ENCODE measurements around the gene GOLGA8N. TPM values are rescaled to one million over a fixed set of nuclear protein-coding genes. Genes with fewer than 3 reads are reported as not detected.
"Not testable (repeated sequence)": the region's sequence is repeated elsewhere in the genome, so short reads cannot be mapped to it uniquely, and the experiment has no call there.

Gene GOLGA8N
- total RNA-seq, result 100 to 1,000 TPM in 1 of 3 donors, 10 to 100 TPM in 2; 50.5 to 238 (median 72.9) TPM
- 85.1 TPM for total RNA-seq (2013)

GRCh38 chr15:32593151-32593550, at the start of gene GOLGA8N:
Gene GOLGA8N (plus strand): TSS chr15:32593456.
- intact Hi-C loops (cut with micrococcal nuclease); H3K4me1 ChIP-seq (ENCODE audit: control insufficient read depth, insufficient read depth, low read length); DNase-seq; ATAC-seq; H3K4me3 ChIP-seq (ENCODE audit: low read length); H3K27ac ChIP-seq (ENCODE audit: low read length); H3K9me3 Mint-ChIP-seq; H3K9me3 ChIP-seq (ENCODE audit: control insufficient read depth, insufficient read depth, low read length); H3K36me3 Mint-ChIP-seq; H3K27me3 Mint-ChIP-seq (ENCODE audit: low read depth in 2 of 2); H3K27ac Mint-ChIP-seq; H3K4me3 Mint-ChIP-seq; H3K36me3 ChIP-seq (ENCODE audit: control insufficient read depth, insufficient read depth, low read length); H3K27me3 ChIP-seq (ENCODE audit: control insufficient read depth, insufficient read depth, low read length); H3K4me1 Mint-ChIP-seq: not testable (repeated sequence)
- WGBS (ENCODE audit: insufficient coverage), result no CpG with 5 or more reads among the region's 8 CpGs

DNA sequence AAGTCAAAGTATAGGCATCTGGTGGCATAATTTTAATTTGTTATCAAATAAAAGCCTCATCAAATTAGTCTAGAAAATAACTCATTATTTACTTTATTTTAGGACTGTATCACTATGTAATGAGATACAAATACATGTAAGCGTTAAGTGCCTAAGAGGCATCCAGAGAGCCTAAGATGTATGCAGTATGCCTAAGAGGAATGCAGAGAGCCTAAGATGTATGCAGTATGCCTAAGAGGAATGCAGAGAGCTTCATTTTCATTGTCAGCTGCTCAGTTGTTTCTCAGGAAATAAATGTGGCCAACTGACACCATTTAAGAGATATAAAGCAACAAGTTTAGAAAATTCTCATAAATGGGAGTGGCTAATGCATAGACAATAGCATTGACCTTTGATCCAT, 49.8 kb upstream of the GOLGA8N start:
- H3K4me1 ChIP-seq (ENCODE audit: control insufficient read depth, insufficient read depth, low read length); H3K4me3 Mint-ChIP-seq; intact Hi-C loops (cut with micrococcal nuclease); DNase-seq; H3K4me3 ChIP-seq (ENCODE audit: low read length); ATAC-seq; H3K27me3 ChIP-seq (ENCODE audit: control insufficient read depth, insufficient read depth, low read length); H3K27ac ChIP-seq (ENCODE audit: low read length); H3K36me3 ChIP-seq (ENCODE audit: control insufficient read depth, insufficient read depth, low read length); H3K9me3 Mint-ChIP-seq; H3K36me3 Mint-ChIP-seq; H3K9me3 ChIP-seq (ENCODE audit: control insufficient read depth, insufficient read depth, low read length); H3K27ac Mint-ChIP-seq; H3K27me3 Mint-ChIP-seq (ENCODE audit: low read depth in 2 of 2); H3K4me1 Mint-ChIP-seq: not testable (repeated sequence)
- WGBS (ENCODE audit: insufficient coverage), result no CpG with 5 or more reads among the region's 1 CpG

- DNase-seq; ATAC-seq; H3K4me1 Mint-ChIP-seq; H3K27ac ChIP-seq (ENCODE audit: low read length); H3K4me3 Mint-ChIP-seq; H3K27me3 ChIP-seq (ENCODE audit: control insufficient read depth, insufficient read depth, low read length); H3K4me1 ChIP-seq (ENCODE audit: control insufficient read depth, insufficient read depth, low read length); H3K4me3 ChIP-seq (ENCODE audit: low read length); H3K36me3 ChIP-seq (ENCODE audit: control insufficient read depth, insufficient read depth, low read length); H3K27ac Mint-ChIP-seq; H3K9me3 ChIP-seq (ENCODE audit: control insufficient read depth, insufficient read depth, low read length); intact Hi-C loops (cut with micrococcal nuclease); H3K9me3 Mint-ChIP-seq; H3K36me3 Mint-ChIP-seq; H3K27me3 Mint-ChIP-seq (ENCODE audit: low read depth in 2 of 2): not testable (repeated sequence)
- no CpG with 5 or more reads among the region's 9 CpGs for WGBS (ENCODE audit: insufficient coverage)
These were observed 48.1 kb upstream of the GOLGA8N start for GRCh38 chr15:32545129-32545528.

GRCh38 chr15:32554587-32554986, 38.7 kb upstream of the GOLGA8N start:
- H3K27ac ChIP-seq (ENCODE audit: low read length); H3K27me3 ChIP-seq (ENCODE audit: control insufficient read depth, insufficient read depth, low read length); DNase-seq; intact Hi-C loops (cut with micrococcal nuclease); H3K36me3 ChIP-seq (ENCODE audit: control insufficient read depth, insufficient read depth, low read length); H3K9me3 Mint-ChIP-seq; H3K4me3 Mint-ChIP-seq; H3K4me3 ChIP-seq (ENCODE audit: low read length); H3K4me1 ChIP-seq (ENCODE audit: control insufficient read depth, insufficient read depth, low read length); H3K27me3 Mint-ChIP-seq (ENCODE audit: low read depth in 2 of 2); H3K9me3 ChIP-seq (ENCODE audit: control insufficient read depth, insufficient read depth, low read length); ATAC-seq; H3K27ac Mint-ChIP-seq; H3K4me1 Mint-ChIP-seq; H3K36me3 Mint-ChIP-seq: not testable (repeated sequence)

- H3K36me3 Mint-ChIP-seq; H3K4me1 Mint-ChIP-seq; intact Hi-C loops (cut with micrococcal nuclease); H3K9me3 ChIP-seq (ENCODE audit: control insufficient read depth, insufficient read depth, low read length); H3K36me3 ChIP-seq (ENCODE audit: control insufficient read depth, insufficient read depth, low read length); H3K4me3 Mint-ChIP-seq; H3K27me3 Mint-ChIP-seq (ENCODE audit: low read depth in 2 of 2); H3K4me3 ChIP-seq (ENCODE audit: low read length); ATAC-seq; H3K4me1 ChIP-seq (ENCODE audit: control insufficient read depth, insufficient read depth, low read length); H3K9me3 Mint-ChIP-seq; H3K27me3 ChIP-seq (ENCODE audit: control insufficient read depth, insufficient read depth, low read length); H3K27ac Mint-ChIP-seq; H3K27ac ChIP-seq (ENCODE audit: low read length); DNase-seq: not testable (repeated sequence)
- WGBS (ENCODE audit: insufficient coverage), result 78% methylated on average over 5 of the region's 6 CpGs
These were observed 31.1 kb upstream of the GOLGA8N start for GRCh38 chr15:32562198-32562597.

DNA sequence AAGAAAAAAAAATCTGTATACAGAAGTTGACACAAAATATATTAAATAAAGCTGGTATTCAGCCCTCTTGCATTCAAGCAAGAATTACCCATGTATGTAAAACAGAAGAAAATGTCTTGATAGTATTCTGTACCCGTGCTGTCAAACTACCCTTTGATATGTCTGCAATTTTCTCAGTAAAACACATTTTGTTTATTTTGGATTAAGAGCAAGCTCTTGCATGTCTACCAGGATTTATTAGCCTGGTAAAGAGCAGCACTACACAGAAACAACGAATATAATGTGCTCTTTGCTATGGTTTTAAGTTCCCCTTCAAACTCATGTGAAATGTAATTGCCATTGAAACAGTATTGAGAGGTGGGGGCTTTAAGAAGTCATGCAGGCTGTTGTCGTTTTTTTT, 24.3 kb upstream of the GOLGA8N start:
- H3K4me3 ChIP-seq (ENCODE audit: low read length); H3K4me3 Mint-ChIP-seq; H3K36me3 ChIP-seq (ENCODE audit: control insufficient read depth, insufficient read depth, low read length); H3K36me3 Mint-ChIP-seq; H3K4me1 ChIP-seq (ENCODE audit: control insufficient read depth, insufficient read depth, low read length); H3K27ac Mint-ChIP-seq; H3K27me3 ChIP-seq (ENCODE audit: control insufficient read depth, insufficient read depth, low read length); H3K9me3 ChIP-seq (ENCODE audit: control insufficient read depth, insufficient read depth, low read length); DNase-seq; H3K4me1 Mint-ChIP-seq; intact Hi-C loops (cut with micrococcal nuclease); H3K27ac ChIP-seq (ENCODE audit: low read length); H3K9me3 Mint-ChIP-seq; H3K27me3 Mint-ChIP-seq (ENCODE audit: low read depth in 2 of 2); ATAC-seq: not testable (repeated sequence)
- WGBS (ENCODE audit: insufficient coverage), result no CpG with 5 or more reads among the region's 3 CpGs

DNA sequence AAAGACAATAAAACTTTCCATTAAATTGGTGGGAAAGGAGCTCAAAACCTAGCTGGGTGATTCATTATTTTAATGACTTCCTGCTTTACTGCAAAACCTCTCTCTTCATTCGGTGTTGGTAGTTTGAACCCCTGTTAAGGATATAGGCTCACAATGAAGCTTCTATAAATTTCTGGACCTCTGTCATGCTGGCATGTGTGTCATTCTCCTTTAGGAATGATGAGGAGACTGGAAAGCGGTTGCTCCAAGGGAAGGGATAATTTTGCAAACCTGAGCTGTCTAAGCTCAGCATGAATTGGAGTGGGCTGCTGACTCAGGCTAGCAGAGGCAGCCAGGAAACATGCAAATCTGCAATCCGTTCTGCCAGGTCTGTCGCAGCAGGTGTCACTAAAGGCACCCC, 14.8 kb upstream of the GOLGA8N start:
- ATAC-seq; H3K27me3 Mint-ChIP-seq (ENCODE audit: low read depth in 2 of 2); H3K36me3 Mint-ChIP-seq; H3K27me3 ChIP-seq (ENCODE audit: control insufficient read depth, insufficient read depth, low read length); H3K9me3 ChIP-seq (ENCODE audit: control insufficient read depth, insufficient read depth, low read length); H3K27ac ChIP-seq (ENCODE audit: low read length); H3K4me3 ChIP-seq (ENCODE audit: low read length); H3K4me1 Mint-ChIP-seq; H3K36me3 ChIP-seq (ENCODE audit: control insufficient read depth, insufficient read depth, low read length); H3K4me1 ChIP-seq (ENCODE audit: control insufficient read depth, insufficient read depth, low read length); intact Hi-C loops (cut with micrococcal nuclease); H3K9me3 Mint-ChIP-seq: not testable (repeated sequence)
- peak in 1 of 2 donors; percentile 26 for DNase-seq
- Mint-ChIP-seq H3K27ac (peak overlapping the region; percentile 88 to 89), H3K4me3 (peak overlapping the region; percentile 83)
- no CpG with 5 or more reads among the region's 4 CpGs for WGBS (ENCODE audit: insufficient coverage)

DNA sequence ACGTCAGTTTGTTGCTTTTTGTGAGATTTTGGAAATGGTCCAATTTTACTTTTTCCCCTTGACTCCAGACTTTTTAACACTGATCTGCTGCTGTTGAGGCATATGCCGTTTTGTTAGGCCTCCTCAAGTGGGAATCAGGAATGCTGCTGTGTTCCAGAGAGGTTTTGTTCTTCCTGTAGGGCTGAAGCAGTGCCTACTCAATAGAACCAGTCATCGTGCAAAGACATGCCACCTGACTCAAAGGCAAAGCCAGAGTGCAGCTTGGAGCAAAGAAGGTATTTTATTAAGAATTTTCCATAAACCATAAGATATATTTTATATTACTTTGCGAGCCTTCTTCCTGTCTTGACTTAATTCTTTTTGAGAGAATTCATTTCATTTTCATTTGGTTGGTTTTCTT, 7.4 kb upstream of the GOLGA8N start:
- ATAC-seq; H3K36me3 Mint-ChIP-seq; H3K27me3 Mint-ChIP-seq (ENCODE audit: low read depth in 2 of 2); H3K4me3 ChIP-seq (ENCODE audit: low read length); H3K36me3 ChIP-seq (ENCODE audit: control insufficient read depth, insufficient read depth, low read length); H3K4me1 ChIP-seq (ENCODE audit: control insufficient read depth, insufficient read depth, low read length); H3K9me3 Mint-ChIP-seq; intact Hi-C loops (cut with micrococcal nuclease); H3K9me3 ChIP-seq (ENCODE audit: control insufficient read depth, insufficient read depth, low read length); DNase-seq; H3K27me3 ChIP-seq (ENCODE audit: control insufficient read depth, insufficient read depth, low read length); H3K4me1 Mint-ChIP-seq; H3K27ac ChIP-seq (ENCODE audit: low read length): not testable (repeated sequence)
- Mint-ChIP-seq H3K27ac (peak overlapping the region in 1 of 2 donors; percentile 72), H3K4me3 (peak overlapping the region; percentile 25)
- no CpG with 5 or more reads among the region's 4 CpGs for WGBS (ENCODE audit: insufficient coverage)

All from natural killer cell (primary cell).